ENCODE data around the gene GAB4. TPM values are rescaled to one million over a fixed set of nuclear protein-coding genes. Genes with fewer than 3 reads are reported as not detected.

The GAB4 gene, protein sequence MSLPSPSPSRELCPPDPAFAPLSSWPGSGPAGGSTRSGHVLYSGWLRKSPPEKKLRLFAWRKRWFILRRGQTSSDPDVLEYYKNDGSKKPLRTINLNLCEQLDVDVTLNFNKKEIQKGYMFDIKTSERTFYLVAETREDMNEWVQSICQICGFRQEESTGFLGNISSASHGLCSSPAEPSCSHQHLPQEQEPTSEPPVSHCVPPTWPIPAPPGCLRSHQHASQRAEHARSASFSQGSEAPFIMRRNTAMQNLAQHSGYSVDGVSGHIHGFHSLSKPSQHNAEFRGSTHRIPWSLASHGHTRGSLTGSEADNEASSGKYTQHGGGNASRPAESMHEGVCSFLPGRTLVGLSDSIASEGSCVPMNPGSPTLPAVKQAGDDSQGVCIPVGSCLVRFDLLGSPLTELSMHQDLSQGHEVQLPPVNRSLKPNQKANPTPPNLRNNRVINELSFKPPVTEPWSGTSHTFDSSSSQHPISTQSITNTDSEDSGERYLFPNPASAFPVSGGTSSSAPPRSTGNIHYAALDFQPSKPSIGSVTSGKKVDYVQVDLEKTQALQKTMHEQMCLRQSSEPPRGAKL
- not detected in 2 replicates for total RNA-seq (2021)
- long read RNA-seq, result 0 reads

DNA sequence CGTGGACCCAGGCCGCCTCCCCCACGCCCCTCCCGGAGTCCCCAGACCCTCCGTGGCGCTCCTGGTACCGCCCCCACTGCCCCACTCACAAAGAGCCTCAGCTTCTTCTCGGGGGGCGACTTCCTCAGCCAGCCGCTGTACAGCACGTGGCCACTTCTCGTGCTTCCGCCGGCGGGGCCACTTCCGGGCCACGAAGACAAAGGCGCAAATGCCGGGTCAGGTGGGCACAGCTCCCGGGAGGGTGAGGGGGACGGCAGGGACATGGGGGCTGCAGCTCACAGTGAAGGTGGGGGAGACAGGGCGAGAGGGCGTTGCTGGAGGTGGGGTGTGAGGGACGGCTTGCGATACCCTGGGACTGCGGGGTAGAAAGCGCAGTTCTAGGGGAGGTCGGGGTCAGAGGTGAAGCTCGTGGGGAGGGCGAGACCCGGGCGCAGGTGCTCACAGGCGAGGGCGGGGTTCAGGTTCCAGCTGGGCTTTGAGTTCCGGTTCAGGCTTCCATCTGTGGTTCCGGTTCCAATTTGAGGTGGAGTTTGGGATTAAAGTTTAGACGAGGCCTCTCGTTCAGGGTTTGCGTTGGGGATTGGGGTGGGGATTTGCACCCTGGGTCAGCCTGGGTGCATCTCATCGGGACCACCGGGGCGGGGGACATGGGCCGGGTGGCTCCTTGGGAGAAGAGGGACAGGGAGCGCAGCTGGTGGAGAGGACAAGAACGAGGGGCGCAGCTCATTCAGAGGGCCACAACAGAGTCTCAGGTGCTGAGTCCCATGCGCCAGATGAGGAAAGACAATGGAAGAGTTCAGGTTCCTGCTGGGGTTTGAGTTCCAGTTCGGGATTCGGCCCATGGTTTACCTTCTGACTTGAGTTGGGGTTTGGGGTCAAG lies at the start of gene GAB4:
Gene GAB4 (minus strand): TSS at position 371 of the 880 bp plus-strand sequence. CDS start 108 bp downstream, at position 263.
- Histone ChIP-seq H4K20me1 (ENCODE audit: control insufficient read depth, insufficient read depth, insufficient read length) (no peaks in the 10 kb centered on the region), H3K56ac (ENCODE audit: insufficient read length, low read depth, low read length) (no peak within 1 kb of the TSS), H2BK15ac (ENCODE audit: low read depth, low read length) (no peak within 1 kb of the TSS), H2AK5ac (ENCODE audit: insufficient read length, low read length) (no peak within 1 kb of the TSS), H4K5ac (ENCODE audit: insufficient read length, low read depth, low read length) (no peak within 1 kb of the TSS), H2BK120ac (ENCODE audit: low read depth, low read length, poor library complexity, severe bottlenecking) (no peak within 1 kb of the TSS), H2AFZ (ENCODE audit: low read length) (no peak within 1 kb of the TSS), H3K23ac (ENCODE audit: insufficient read length, low read depth, low read length) (no peak within 1 kb of the TSS), H3K27me3 (ENCODE audit: insufficient read depth, low read length) (peaks cover 20% of the 10 kb centered on the region; the same call in 1 of the 2 replicates), H4K91ac (ENCODE audit: insufficient read length, low read depth, low read length) (no peak within 1 kb of the TSS), H3K4me1 (ENCODE audit: insufficient read depth, low read length) (no peaks in the 10 kb centered on the region), H2BK20ac (ENCODE audit: low read depth, low read length, poor library complexity, severe bottlenecking) (no peak within 1 kb of the TSS), H3K4me2 (ENCODE audit: insufficient read depth, insufficient read length, low read length) (peak within 1 kb of the TSS; percentile 77), H3K79me1 (ENCODE audit: insufficient read depth, low read depth, low read length, poor library complexity, severe bottlenecking) (no peaks in the 10 kb centered on the region), H3K9ac (ENCODE audit: extremely low read depth, insufficient read length, low read length) (no peak within 1 kb of the TSS), H2BK12ac (ENCODE audit: insufficient read length, low read depth, low read length) (no peak within 1 kb of the TSS), H3K27ac (ENCODE audit: insufficient read length, low read depth, low read length) (no peak within 1 kb of the TSS), H3K9me3 (ENCODE audit: control insufficient read depth, low read depth, low read length) (no peaks in the 10 kb centered on the region), H3T11ph (ENCODE audit: low read length) (no peak within 1 kb of the TSS), H3K14ac (ENCODE audit: insufficient read depth, low read length) (peak within 1 kb of the TSS; percentile 50; the same call in 1 of the 2 replicates), H3K23me2 (ENCODE audit: insufficient read length, low read depth, low read length, poor library complexity, severe bottlenecking) (peaks cover 5% of the 10 kb centered on the region), H2BK5ac (ENCODE audit: insufficient read length, low read length) (no peak within 1 kb of the TSS), H3K79me2 (ENCODE audit: insufficient read depth, low read length) (no peaks in the 10 kb centered on the region), H3K18ac (ENCODE audit: insufficient read length, low read depth, low read length) (peak within 1 kb of the TSS; percentile 21), H3K4ac (ENCODE audit: low read depth, low read length) (no peak within 1 kb of the TSS), H4K8ac (replicated peaks; ENCODE audit: insufficient read length, low read depth, low read length) (peak within 1 kb of the TSS; percentile 25)
- DNase-seq, result no peak
- Mint-ChIP-seq H3K4me1 (no peaks in the 10 kb centered on the region), H3K9me3 (peaks cover 95 to 100% of the 10 kb centered on the region in 2 experiments), H3K36me3 (ENCODE audit: insufficient read depth in 1 of 3, low read depth in 3 of 3) (peaks cover 0 to 12% (median 10%) of the 10 kb centered on the region in 3 experiments; a peak in 4 of 7 replicates), H3K27ac (no peak within 1 kb of the TSS), H3K4me3 (no peak within 1 kb of the TSS), H3K27me3 (ENCODE audit: low read depth) (peaks cover 47% of the 10 kb centered on the region)
- TF ChIP-seq, protein P1, sequence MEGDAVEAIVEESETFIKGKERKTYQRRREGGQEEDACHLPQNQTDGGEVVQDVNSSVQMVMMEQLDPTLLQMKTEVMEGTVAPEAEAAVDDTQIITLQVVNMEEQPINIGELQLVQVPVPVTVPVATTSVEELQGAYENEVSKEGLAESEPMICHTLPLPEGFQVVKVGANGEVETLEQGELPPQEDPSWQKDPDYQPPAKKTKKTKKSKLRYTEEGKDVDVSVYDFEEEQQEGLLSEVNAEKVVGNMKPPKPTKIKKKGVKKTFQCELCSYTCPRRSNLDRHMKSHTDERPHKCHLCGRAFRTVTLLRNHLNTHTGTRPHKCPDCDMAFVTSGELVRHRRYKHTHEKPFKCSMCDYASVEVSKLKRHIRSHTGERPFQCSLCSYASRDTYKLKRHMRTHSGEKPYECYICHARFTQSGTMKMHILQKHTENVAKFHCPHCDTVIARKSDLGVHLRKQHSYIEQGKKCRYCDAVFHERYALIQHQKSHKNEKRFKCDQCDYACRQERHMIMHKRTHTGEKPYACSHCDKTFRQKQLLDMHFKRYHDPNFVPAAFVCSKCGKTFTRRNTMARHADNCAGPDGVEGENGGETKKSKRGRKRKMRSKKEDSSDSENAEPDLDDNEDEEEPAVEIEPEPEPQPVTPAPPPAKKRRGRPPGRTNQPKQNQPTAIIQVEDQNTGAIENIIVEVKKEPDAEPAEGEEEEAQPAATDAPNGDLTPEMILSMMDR (conservative IDR thresholded peaks at IDR 0.05), result no peak
- WGBS (ENCODE audit: extremely low coverage, insufficient read length, low lambda C conversion rate), result no CpG with 5 or more reads among the region's 49 CpGs

Data from H9 (cell line).